IMR-90 (cell line): Measurements from ENCODE around the gene SLC25A12. TPM values are rescaled to one million over a fixed set of nuclear protein-coding genes. Genes with fewer than 3 reads are reported as not detected.

Experiments used
- ATAC-seq: fragments of 200-7000 bp; cut with Tn5 transposase; 2 replicates; pipeline ENCODE4 v1.9.1; 2020; ENCODE audit warnings: low read depth, mild to moderate bottlenecking, moderate library complexity
- BruUV-seq: library from RNA; stranded (reverse); fragments of 400-500 nt; replicated peaks from 2 replicates; lab custom pipeline; 2021; lab: Mats Ljungman, UMichigan
- CTCF ChIA-PET: fragments of 300-600 bp; formaldehyde crosslinking; extraction: SDS; loops from one replicate; lab custom pipeline; 2021; ENCODE audit warnings: antibody characterized with exemption; lab: Yijun Ruan, JAX
- POLR2A ChIA-PET: fragments of 300-600 bp; sonication (Branson Sonifier 250); formaldehyde crosslinking; loops from one replicate; lab custom pipeline; 2022; ENCODE audit warnings: antibody characterized with exemption; ENCODE audit not compliant: unreplicated experiment; lab: Charles Lee
- DNase-seq: peaks from one replicate; pipeline ENCODE4 v3.0.0; 2013
- H2AFZ ChIP-seq: replicated peaks from 2 replicates; pipeline ENCODE3; 2013; ENCODE audit warnings: low read length, mild to moderate bottlenecking; ENCODE audit not compliant: poor library complexity
- H2AK5ac ChIP-seq: 2 replicates; pipeline ENCODE4 v1.6.1; 2013; ENCODE audit warnings: low read depth, low read length, inconsistent platforms
- H2AK9ac ChIP-seq: replicated peaks from 2 replicates; pipeline ENCODE3; 2013; ENCODE audit warnings: mild to moderate bottlenecking, low read depth, low read length, moderate library complexity; ENCODE audit not compliant: poor library complexity
- H2BK120ac ChIP-seq: 2 replicates; pipeline ENCODE4 v1.6.1; 2013; ENCODE audit warnings: low read depth, low read length, inconsistent platforms
- H2BK15ac ChIP-seq: 3 replicates; pipeline ENCODE4 v1.6.1; 2013; ENCODE audit warnings: low read depth, low read length, inconsistent platforms
- H2BK20ac ChIP-seq: 2 replicates; pipeline ENCODE4 v1.6.1; 2013; ENCODE audit warnings: low read depth, mild to moderate bottlenecking, inconsistent platforms, low read length, moderate library complexity
- H2BK5ac ChIP-seq: 2 replicates; pipeline ENCODE4 v1.6.1; 2013; ENCODE audit warnings: mild to moderate bottlenecking, low read depth, low read length, inconsistent platforms; ENCODE audit not compliant: poor library complexity, severe bottlenecking
- H3K14ac ChIP-seq: replicated peaks from 2 replicates; pipeline ENCODE4 v1.6.1; 2013; ENCODE audit warnings: low read depth, low read length, inconsistent platforms
- H3K18ac ChIP-seq: 2 replicates; pipeline ENCODE4 v1.6.1; 2013; ENCODE audit warnings: low read depth, low read length, control low read depth
- H3K23ac ChIP-seq: 2 replicates; pipeline ENCODE4 v1.6.1; 2013; ENCODE audit warnings: low read depth, low read length, inconsistent platforms
- H3K27ac ChIP-seq: 2 replicates; pipeline ENCODE4 v1.5.1; 2013; ENCODE audit warnings: mild to moderate bottlenecking, control low read depth, low read length; ENCODE audit not compliant: insufficient read depth
- H3K27me3 ChIP-seq: 2 replicates; pipeline ENCODE4 v1.6.1; 2013; ENCODE audit warnings: low read length; ENCODE audit not compliant: control insufficient read depth, insufficient read depth
- H3K36me3 ChIP-seq: 2 replicates; pipeline ENCODE4 v1.6.1; 2013; ENCODE audit warnings: low read length, mixed read lengths; ENCODE audit not compliant: control insufficient read depth, insufficient read depth
- H3K4ac ChIP-seq: 2 replicates; pipeline ENCODE4 v1.6.1; 2013; ENCODE audit warnings: low read depth, low read length, inconsistent platforms
- H3K4me1 ChIP-seq: 2 replicates; pipeline ENCODE4 v1.6.1; 2013; ENCODE audit warnings: low read length, mixed read lengths; ENCODE audit not compliant: control insufficient read depth, insufficient read depth
- H3K4me2 ChIP-seq: 2 replicates; pipeline ENCODE4 v1.6.1; 2013; ENCODE audit warnings: low read depth, mild to moderate bottlenecking, control low read depth, low read length, moderate library complexity
- H3K4me3 ChIP-seq: 2 replicates; pipeline ENCODE4 v1.5.1; 2013; ENCODE audit warnings: low read depth, mild to moderate bottlenecking, control low read depth, low read length, moderate library complexity; ENCODE audit not compliant: insufficient read depth
- H3K56ac ChIP-seq: 2 replicates; pipeline ENCODE4 v1.6.1; 2013; ENCODE audit warnings: low read length, inconsistent platforms; ENCODE audit not compliant: insufficient read depth; ENCODE audit errors: extremely low read depth
- H3K79me1 ChIP-seq, 2 experiments: 2 replicates each; pipeline ENCODE4 v1.6.1; 2013; ENCODE audit warnings: low read length in 2 of 2, inconsistent platforms in 1 of 2, low read depth in 1 of 2
- H3K9ac ChIP-seq: 2 replicates; pipeline ENCODE4 v1.6.1; 2013; ENCODE audit warnings: low read depth, low read length, control low read depth
- H3K9me1 ChIP-seq: 2 replicates; pipeline ENCODE4 v1.6.1; 2013; ENCODE audit warnings: low read length, inconsistent platforms; ENCODE audit not compliant: insufficient read depth
- H3K9me3 ChIP-seq: 2 replicates; pipeline ENCODE4 v1.6.1; 2013; ENCODE audit warnings: low read length; ENCODE audit not compliant: control insufficient read depth, insufficient read depth
- H4K20me1 ChIP-seq: 2 replicates; pipeline ENCODE4 v1.6.1; 2013; ENCODE audit warnings: low read length, inconsistent platforms; ENCODE audit not compliant: insufficient read depth
- H4K5ac ChIP-seq: 2 replicates; pipeline ENCODE4 v1.6.1; 2013; ENCODE audit warnings: mild to moderate bottlenecking, low read depth, low read length, control low read depth
- H4K8ac ChIP-seq, 2 experiments: 2 replicates each; pipeline ENCODE4 v1.6.1; 2013; ENCODE audit warnings: low read depth in 2 of 2, low read length in 2 of 2, control low read depth in 1 of 2, inconsistent platforms in 1 of 2
- H4K91ac ChIP-seq: 2 replicates; pipeline ENCODE4 v1.6.1; 2013; ENCODE audit warnings: low read depth, low read length, inconsistent platforms; ENCODE audit not compliant: insufficient read depth
- CEBPB ChIP-seq: IDR thresholded peaks from 2 replicates; pipeline ENCODE4 v1.6.1; 2012; ENCODE audit warnings: low read depth, low read length, improper control_type of control experiment
- RAD21 ChIP-seq: IDR thresholded peaks from 2 replicates; pipeline ENCODE4 v1.6.1; 2012; ENCODE audit warnings: low read length, improper control_type of control experiment
- WGBS, 2 experiments: methylation state at CpG; one replicate each; pipeline versions ENCODE4 v1.1.5 to v1.1.7; 2013; ENCODE audit warnings: missing lambda C conversion rate in 2 of 2; ENCODE audit not compliant: insufficient read length in 1 of 2; ENCODE audit errors: extremely low coverage in 2 of 2; 5-methylcytosine and 5-hydroxymethylcytosine counted together
- dilution Hi-C: fragments of 300-500 bp; cut with HindIII; formaldehyde crosslinking; loops from one replicate; pipeline ENCODE4 v1.14.3; 2018; ENCODE audit warnings: low sequenced_read_pairs; ENCODE audit not compliant: unreplicated experiment
- in situ Hi-C: fragments of 300-500 bp; cut with MboI; formaldehyde crosslinking; loops from 3 replicates; pipeline ENCODE4 v1.14.3; 2019; ENCODE audit warnings: low sequenced_read_pairs, inconsistent platforms, mixed read lengths
- intact Hi-C: fragments of 100-400 bp; cut with micrococcal nuclease; formaldehyde crosslinking; loops from 2 replicates; pipeline ENCODE4 v1.10.0; 2022
- polyA plus RNA-seq, 3 experiments: library from polyadenylated mRNA; depleted of rRNA; stranded (reverse); fragments of >200 nt; gene quantifications; 2 replicates each; pipeline ENCODE4 v1.2.3, GENCODE V29; 2012; ENCODE audit warnings: low replicate concordance in 1 of 3
- total RNA-seq: library from RNA; depleted of rRNA; stranded (reverse); fragments of >200 nt; gene quantifications from 2 replicates; pipeline ENCODE4 v1.2.3, GENCODE V29; 2012

Gene SLC25A12
- total and polyA plus RNA-seq, 2 of the 4 experiments (the other 2 are of a cell fraction): 16.3 to 17.6 TPM

GRCh38 chr2:171919453-171919852, 25.4 kb upstream of the SLC25A12 start:
- no peaks in the 10 kb centered on the region for H3K36me3 ChIP-seq
- no peak overlapping the region for H4K91ac ChIP-seq
- no peak overlapping the region for H3K18ac ChIP-seq
- no peaks in the 10 kb centered on the region for H3K27me3 ChIP-seq
- H3K27ac ChIP-seq: no peak overlapping the region
- no peak overlapping the region for H2AK5ac ChIP-seq
- TF ChIP-seq CEBPB (0 out of 2 replicates have a peak, but pooled peaks have one; percentile 5), RAD21 (no peak)
- H3K56ac ChIP-seq: no peak overlapping the region
- DNase-seq: no peak
- H3K4me3 ChIP-seq: no peak overlapping the region
- no peak for ATAC-seq
- POLR2A ChIA-PET: no interaction called here
- H2AK9ac ChIP-seq: no peak overlapping the region
- no peak overlapping the region for H2AFZ ChIP-seq
- H2BK20ac ChIP-seq: no peak overlapping the region
- peaks cover 0 to 17% of the 10 kb centered on the region in 2 experiments; a peak in 2 of 4 replicates for H3K79me1 ChIP-seq
- dilution Hi-C loops: no loop called here
- no peak overlapping the region for H3K9ac ChIP-seq
- no CpG with 5 or more reads among the region's 2 CpGs for WGBS, 2 experiments
- H4K20me1 ChIP-seq: no peaks in the 10 kb centered on the region
- no peak overlapping the region for H3K23ac ChIP-seq
- no peak overlapping the region for H3K4me2 ChIP-seq
- CTCF ChIA-PET: no interaction called here
- H3K14ac ChIP-seq: no peak overlapping the region
- H2BK5ac ChIP-seq: no peak overlapping the region
- no peaks in the 10 kb centered on the region for H3K4me1 ChIP-seq
- in situ Hi-C loops: no loop called here
- H2BK120ac ChIP-seq: no peak overlapping the region
- no peak overlapping the region for H2BK15ac ChIP-seq
- H3K9me1 ChIP-seq: no peaks in the 10 kb centered on the region
- intact Hi-C loops: no loop called here
- no peak overlapping the region for H3K4ac ChIP-seq
- no peak overlapping the region for H4K8ac ChIP-seq
- no TSS peak for BruUV-seq
- no peaks in the 10 kb centered on the region for H3K9me3 ChIP-seq
- H4K5ac ChIP-seq: no peak overlapping the region
